IPS DF 6.9 (cell line): ENCODE results near the gene SEC24C.

Experiments
- DNase-seq: peaks from one replicate; pipeline ENCODE4 v3.0.0-alpha.2; 2013; ENCODE audit warnings: low read depth, low spot score
- H3K27ac ChIP-seq: one replicate; pipeline ENCODE4 v1.5.1; 2013; ENCODE audit warnings: low read length, control low read depth
- H3K27me3 ChIP-seq: 2 replicates; pipeline ENCODE4 v1.6.1; 2013; ENCODE audit warnings: mild to moderate bottlenecking, low read length; ENCODE audit not compliant: control insufficient read depth, insufficient read depth
- H3K36me3 ChIP-seq: 2 replicates; pipeline ENCODE4 v1.6.1; 2013; ENCODE audit warnings: low read length; ENCODE audit not compliant: control insufficient read depth, insufficient read depth
- H3K4me1 ChIP-seq: 2 replicates; pipeline ENCODE4 v1.6.1; 2013; ENCODE audit warnings: low read length; ENCODE audit not compliant: control insufficient read depth, insufficient read depth
- H3K4me3 ChIP-seq: 2 replicates; pipeline ENCODE4 v1.5.1; 2013; ENCODE audit warnings: mild to moderate bottlenecking, low read length
- H3K9me3 ChIP-seq: 2 replicates; pipeline ENCODE4 v1.6.1; 2013; ENCODE audit warnings: low read length, inconsistent platforms; ENCODE audit not compliant: control insufficient read depth, insufficient read depth
- WGBS: extraction: QIAGEN DNeasy Blood & Tissue Kit; methylation state at CpG from one replicate; pipeline ENCODE4 v1.1.7; 2013; ENCODE audit warnings: mixed read lengths, missing lambda C conversion rate; ENCODE audit not compliant: insufficient read length, insufficient coverage; 5-methylcytosine and 5-hydroxymethylcytosine counted together

The SEC24C gene

GRCh38 chr10:73814896-73815718 lies 70.9 kb downstream of the SEC24C start:
- no CpG with 5 or more reads among the region's 22 CpGs for WGBS
- peaks cover 13% of the 10 kb centered on the region; the same call in 1 of the 2 replicates for H3K36me3 ChIP-seq
- H3K27ac ChIP-seq, result no peak overlapping the region
- no peak for DNase-seq
- H3K27me3 ChIP-seq, result no peaks in the 10 kb centered on the region
- H3K4me3 ChIP-seq, result no peak overlapping the region
- H3K9me3 ChIP-seq, result no peaks in the 10 kb centered on the region
- no peaks in the 10 kb centered on the region; the same call in 1 of the 2 replicates for H3K4me1 ChIP-seq

GRCh38 chr10:73815719-73816030 lies 71.5 kb downstream of the SEC24C start:
- H3K27ac ChIP-seq, result no peak overlapping the region
- DNase-seq, result no peak
- H3K36me3 ChIP-seq, result peaks cover 13% of the 10 kb centered on the region; the same call in 1 of the 2 replicates
- H3K4me3 ChIP-seq, result no peak overlapping the region
- no peaks in the 10 kb centered on the region for H3K9me3 ChIP-seq
- H3K27me3 ChIP-seq, result no peaks in the 10 kb centered on the region
- H3K4me1 ChIP-seq, result no peaks in the 10 kb centered on the region; the same call in 1 of the 2 replicates

DNA sequence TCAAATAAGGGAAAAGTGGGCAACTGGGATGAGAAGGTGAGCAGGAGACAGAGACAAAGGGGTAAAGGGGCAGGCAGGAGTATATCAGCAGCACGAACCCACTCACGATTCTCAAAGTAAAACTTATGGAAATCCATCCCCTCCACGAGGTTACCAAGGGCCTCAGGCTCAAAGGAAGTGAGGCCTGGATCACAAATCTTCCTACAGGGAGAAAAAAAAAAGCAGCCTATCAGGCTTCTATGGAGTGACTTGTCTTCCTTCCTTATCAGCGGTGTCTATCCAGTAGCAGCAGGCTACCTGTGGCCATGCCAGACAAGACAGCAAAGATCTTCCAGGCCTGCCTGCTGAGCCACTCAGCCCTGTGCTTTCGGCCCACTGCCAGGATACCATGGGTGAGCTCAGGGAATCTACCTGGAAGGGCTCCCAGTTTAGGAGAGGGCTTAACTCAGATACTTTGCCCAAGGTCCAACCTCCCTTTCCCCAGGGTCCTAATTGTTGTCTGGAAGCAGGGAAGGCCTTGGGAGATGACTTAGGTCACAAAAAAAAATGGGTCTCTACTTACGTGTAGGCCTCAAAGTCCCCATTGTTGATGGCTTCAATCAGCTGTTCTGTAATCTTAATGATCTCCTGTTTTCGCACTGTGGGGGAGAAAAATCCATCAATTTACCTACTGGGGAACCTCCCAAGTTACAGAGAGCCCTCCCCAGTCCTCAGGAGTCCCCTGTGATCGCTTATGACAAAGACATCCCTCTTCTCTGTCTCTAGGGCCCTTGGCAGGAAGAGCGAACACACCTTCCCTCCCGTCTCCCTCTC lies 73.0 kb downstream of the SEC24C start:
- Histone ChIP-seq H3K36me3 (peaks cover 13% of the 10 kb centered on the region; the same call in 1 of the 2 replicates), H3K27me3 (no peaks in the 10 kb centered on the region), H3K9me3 (no peaks in the 10 kb centered on the region), H3K4me3 (no peak overlapping the region), H3K4me1 (no peaks in the 10 kb centered on the region), H3K27ac (no peak overlapping the region)
- no CpG with 5 or more reads among the region's 10 CpGs for WGBS
- no peak for DNase-seq

DNA sequence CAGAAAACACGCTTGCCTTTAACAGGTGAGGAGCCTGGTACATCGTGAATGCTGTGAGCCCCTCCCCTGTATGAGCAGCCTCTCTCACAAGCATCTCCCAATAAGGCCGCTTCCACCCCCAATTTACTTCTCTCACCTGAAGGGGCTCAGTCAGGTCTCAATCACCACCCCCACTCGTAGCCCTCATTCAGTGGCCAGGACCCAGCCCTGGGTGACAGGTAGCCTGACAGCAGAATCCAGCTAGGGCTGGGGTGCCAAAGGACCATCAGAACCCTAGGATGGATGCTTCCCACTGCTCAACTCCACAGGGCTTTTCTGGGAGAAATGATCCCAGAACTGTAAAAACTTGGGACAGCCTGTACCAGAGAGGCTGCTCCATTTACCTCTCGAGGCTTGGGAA lies 73.7 kb downstream of the SEC24C start:
- Histone ChIP-seq H3K9me3 (no peaks in the 10 kb centered on the region), H3K4me1 (no peaks in the 10 kb centered on the region), H3K27me3 (no peaks in the 10 kb centered on the region), H3K27ac (no peak overlapping the region), H3K4me3 (no peak overlapping the region), H3K36me3 (peaks cover 13% of the 10 kb centered on the region; the same call in 1 of the 2 replicates)
- no peak for DNase-seq
- WGBS, result no CpG with 5 or more reads among the region's 5 CpGs

DNA sequence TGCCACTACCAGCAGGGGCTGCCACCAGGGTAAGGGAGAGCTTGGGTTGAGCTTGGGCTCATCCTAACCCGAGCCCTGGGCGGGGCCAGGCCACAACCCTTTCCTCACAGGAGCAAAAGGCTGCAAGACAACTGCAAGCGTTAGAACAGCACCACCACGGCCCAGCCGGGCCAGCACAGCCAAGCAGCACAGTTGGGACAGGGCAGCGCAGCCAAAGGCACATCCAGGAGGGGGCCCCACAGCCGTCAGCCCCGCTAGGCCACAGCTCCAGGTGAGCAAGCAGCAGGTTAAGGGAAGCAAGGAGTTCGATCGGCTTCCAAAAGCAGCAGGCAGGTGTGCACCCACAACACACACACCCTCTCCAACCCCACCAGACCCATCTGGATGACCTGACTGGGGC lies 74.2 kb downstream of the SEC24C start:
- DNase-seq, result no peak
- Histone ChIP-seq H3K4me1 (no peaks in the 10 kb centered on the region), H3K27me3 (no peaks in the 10 kb centered on the region), H3K27ac (no peak overlapping the region), H3K4me3 (no peak overlapping the region), H3K36me3 (peaks cover 13% of the 10 kb centered on the region; the same call in 1 of the 2 replicates), H3K9me3 (no peaks in the 10 kb centered on the region)
- WGBS, result no CpG with 5 or more reads among the region's 10 CpGs

- no CpG with 5 or more reads among the region's 5 CpGs for WGBS
Measured at GRCh38 chr10:73819081-73819480, 74.9 kb downstream of the SEC24C start.

GRCh38 chr10:73819513-73820093 lies 75.4 kb downstream of the SEC24C start:
- no peak overlapping the region for H3K27ac ChIP-seq
- H3K9me3 ChIP-seq, result no peaks in the 10 kb centered on the region
- no peak overlapping the region for H3K4me3 ChIP-seq
- DNase-seq, result no peak
- WGBS, result no CpG with 5 or more reads among the region's 20 CpGs
- H3K4me1 ChIP-seq, result no peaks in the 10 kb centered on the region
- H3K27me3 ChIP-seq, result no peaks in the 10 kb centered on the region
- peaks cover 16% of the 10 kb centered on the region for H3K36me3 ChIP-seq

More at GRCh38 chr10:73819081-73819480, 74.9 kb downstream of the SEC24C start:
- Histone ChIP-seq H3K9me3 (no peaks in the 10 kb centered on the region), H3K4me1 (no peaks in the 10 kb centered on the region), H3K36me3 (peaks cover 16% of the 10 kb centered on the region), H3K4me3 (no peak overlapping the region), H3K27ac (no peak overlapping the region), H3K27me3 (no peaks in the 10 kb centered on the region)
- DNase-seq, result no peak
